ENCODE results near the gene INPP4A. TPM values are rescaled to one million over a fixed set of nuclear protein-coding genes. Genes with fewer than 3 reads are reported as not detected.

Gene INPP4A
- total RNA-seq, 1 experiment from 2014 or later = 23.4 TPM

DNA sequence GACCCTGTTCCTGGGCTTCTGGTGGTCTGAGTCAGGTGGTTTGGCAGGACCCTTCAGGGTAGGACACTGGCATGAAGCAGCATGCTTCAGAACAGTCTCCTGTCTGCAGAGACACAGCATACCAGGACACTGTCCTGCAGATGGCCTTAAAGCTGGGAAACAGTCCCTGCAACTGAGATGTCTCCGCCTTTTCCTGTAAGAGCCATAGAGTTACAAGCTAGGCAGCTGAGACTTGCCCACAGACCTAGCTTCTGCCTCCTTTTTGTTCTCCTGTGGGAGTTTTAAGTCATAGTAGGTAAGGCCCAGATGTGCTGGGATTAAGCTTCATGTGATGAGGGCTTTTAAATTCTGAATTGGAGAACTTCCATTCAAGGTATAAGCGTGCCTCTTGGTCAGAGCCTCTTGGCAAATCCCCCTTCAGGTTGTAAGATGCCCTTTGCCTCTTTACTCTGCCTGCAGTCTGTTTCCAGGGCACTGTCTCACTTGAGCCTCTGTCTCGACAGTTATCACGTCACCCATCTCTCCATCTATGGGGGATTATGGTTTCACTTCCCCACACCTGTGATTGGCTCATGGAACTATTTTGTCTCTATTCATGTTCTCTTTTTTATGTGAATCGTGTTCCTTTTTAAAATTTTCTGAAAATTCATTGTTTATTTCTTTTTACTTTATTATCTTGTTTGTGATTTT lies 111.8 kb downstream of the INPP4A start:
- ChIA-PET CTCF (no interaction called here), POLR2A (ENCODE audit: unreplicated experiment) (no interaction called here)
- no TSS peak for BruUV-seq (replicated peaks)
- 0 out of 2 replicates have a peak, but pooled peaks cover 2% of the 10 kb centered on the region for H3K36me3 ChIP-seq (ENCODE audit: low read depth, low read length)
- no peak overlapping the region for H3K4me3 ChIP-seq (ENCODE audit: low read length)
- H3K27me3 ChIP-seq (ENCODE audit: low read length) = no peaks in the 10 kb centered on the region
- ATAC-seq = no peak
- H3K4me2 ChIP-seq (ENCODE audit: low read length) = no peak overlapping the region
- no peaks in the 10 kb centered on the region for H3K79me2 ChIP-seq (ENCODE audit: low read length)
- no peak overlapping the region for H3K27ac ChIP-seq (ENCODE audit: low read length)
- H2AFZ ChIP-seq (ENCODE audit: low read length) = no peak overlapping the region
- intact Hi-C loops (cut with micrococcal nuclease) = no loop called here
- TF ChIP-seq EZH2phosphoT487 (IDR thresholded peaks at IDR 0.05; ENCODE audit: borderline replicate concordance, low read length) = no peak
- TF ChIP-seq EZH2 (IDR thresholded peaks at IDR 0.05; ENCODE audit: low read length, unreplicated experiment) = no peak
- TF ChIP-seq, protein P1, sequence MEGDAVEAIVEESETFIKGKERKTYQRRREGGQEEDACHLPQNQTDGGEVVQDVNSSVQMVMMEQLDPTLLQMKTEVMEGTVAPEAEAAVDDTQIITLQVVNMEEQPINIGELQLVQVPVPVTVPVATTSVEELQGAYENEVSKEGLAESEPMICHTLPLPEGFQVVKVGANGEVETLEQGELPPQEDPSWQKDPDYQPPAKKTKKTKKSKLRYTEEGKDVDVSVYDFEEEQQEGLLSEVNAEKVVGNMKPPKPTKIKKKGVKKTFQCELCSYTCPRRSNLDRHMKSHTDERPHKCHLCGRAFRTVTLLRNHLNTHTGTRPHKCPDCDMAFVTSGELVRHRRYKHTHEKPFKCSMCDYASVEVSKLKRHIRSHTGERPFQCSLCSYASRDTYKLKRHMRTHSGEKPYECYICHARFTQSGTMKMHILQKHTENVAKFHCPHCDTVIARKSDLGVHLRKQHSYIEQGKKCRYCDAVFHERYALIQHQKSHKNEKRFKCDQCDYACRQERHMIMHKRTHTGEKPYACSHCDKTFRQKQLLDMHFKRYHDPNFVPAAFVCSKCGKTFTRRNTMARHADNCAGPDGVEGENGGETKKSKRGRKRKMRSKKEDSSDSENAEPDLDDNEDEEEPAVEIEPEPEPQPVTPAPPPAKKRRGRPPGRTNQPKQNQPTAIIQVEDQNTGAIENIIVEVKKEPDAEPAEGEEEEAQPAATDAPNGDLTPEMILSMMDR (conservative IDR thresholded peaks at IDR 0.05; ENCODE audit: low read depth, low read length) = no peak
- H3K4me1 ChIP-seq (ENCODE audit: insufficient read depth, low read length) = peaks cover 16% of the 10 kb centered on the region
- H3K9me2 ChIP-seq (replicated peaks; ENCODE audit: low read length) = no peaks in the 10 kb centered on the region
- no peaks in the 10 kb centered on the region for H3K9me3 ChIP-seq (ENCODE audit: low read length)
- no peaks in the 10 kb centered on the region for H3F3A ChIP-seq (ENCODE audit: low read length, unreplicated experiment)
- DNase-seq = no peak
- no peak overlapping the region for H3K9ac ChIP-seq (ENCODE audit: low read length)
- no peaks in the 10 kb centered on the region for H4K20me1 ChIP-seq (ENCODE audit: low read length)

DNA sequence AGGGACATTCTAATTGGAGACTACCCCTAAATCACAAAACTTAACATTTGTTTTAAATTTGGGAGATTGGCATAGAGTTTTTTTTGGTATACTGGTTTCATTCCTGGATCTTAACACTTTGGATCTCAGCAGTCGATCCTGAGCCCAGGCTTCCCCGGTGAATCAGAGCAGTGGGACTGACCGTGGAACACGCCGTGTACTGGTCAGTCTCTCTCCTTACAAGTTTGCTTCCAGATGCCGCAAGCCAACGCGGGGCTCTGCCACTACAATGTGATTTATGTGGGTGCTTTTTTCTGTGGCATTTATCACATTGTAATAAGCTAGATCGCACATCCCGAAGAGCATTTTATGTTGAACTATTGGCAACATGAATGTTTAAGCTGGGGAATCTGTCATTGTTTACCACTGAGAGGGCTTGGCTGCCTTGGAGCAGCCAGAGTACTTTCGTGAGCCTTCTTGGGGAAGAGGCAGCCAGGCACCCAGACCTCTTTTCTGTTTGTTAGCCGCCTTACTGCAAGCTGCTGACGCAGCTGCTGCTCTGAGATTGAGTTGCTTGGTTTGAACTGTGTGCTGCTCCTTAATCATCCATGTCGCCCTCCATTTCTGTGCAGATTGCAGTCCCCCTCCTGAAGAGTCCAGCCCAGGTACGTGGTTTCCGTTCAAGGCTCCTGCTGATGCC lies 114.3 kb downstream of the INPP4A start:
- H3K4me2 ChIP-seq (ENCODE audit: low read length) = no peak overlapping the region
- intact Hi-C loops (cut with micrococcal nuclease) = no loop called here
- H3F3A ChIP-seq (ENCODE audit: low read length, unreplicated experiment) = no peaks in the 10 kb centered on the region
- no peak overlapping the region for H2AFZ ChIP-seq (ENCODE audit: low read length)
- H3K27ac ChIP-seq (ENCODE audit: low read length) = no peak overlapping the region
- H3K27me3 ChIP-seq (ENCODE audit: low read length) = no peaks in the 10 kb centered on the region
- H3K9me2 ChIP-seq (replicated peaks; ENCODE audit: low read length) = no peaks in the 10 kb centered on the region
- H3K79me2 ChIP-seq (ENCODE audit: low read length) = no peaks in the 10 kb centered on the region
- ATAC-seq (no peak), DNase-seq (no peak)
- H3K4me1 ChIP-seq (ENCODE audit: insufficient read depth, low read length) = peaks cover 16% of the 10 kb centered on the region
- H4K20me1 ChIP-seq (ENCODE audit: low read length) = no peaks in the 10 kb centered on the region
- no peak overlapping the region for H3K4me3 ChIP-seq (ENCODE audit: low read length)
- ChIA-PET POLR2A (ENCODE audit: unreplicated experiment) (no interaction called here), CTCF (no interaction called here)
- H3K36me3 ChIP-seq (ENCODE audit: low read depth, low read length) = no peaks in the 10 kb centered on the region
- TF ChIP-seq EZH2 (IDR thresholded peaks at IDR 0.05; ENCODE audit: low read length, unreplicated experiment) (no peak), EZH2phosphoT487 (IDR thresholded peaks at IDR 0.05; ENCODE audit: borderline replicate concordance, low read length) (no peak)
- TF ChIP-seq, protein P1 (conservative IDR thresholded peaks at IDR 0.05; ENCODE audit: low read depth, low read length) = no peak
- no TSS peak for BruUV-seq (replicated peaks)
- H3K9ac ChIP-seq (ENCODE audit: low read length) = no peak overlapping the region
- no peaks in the 10 kb centered on the region for H3K9me3 ChIP-seq (ENCODE audit: low read length)

DNA sequence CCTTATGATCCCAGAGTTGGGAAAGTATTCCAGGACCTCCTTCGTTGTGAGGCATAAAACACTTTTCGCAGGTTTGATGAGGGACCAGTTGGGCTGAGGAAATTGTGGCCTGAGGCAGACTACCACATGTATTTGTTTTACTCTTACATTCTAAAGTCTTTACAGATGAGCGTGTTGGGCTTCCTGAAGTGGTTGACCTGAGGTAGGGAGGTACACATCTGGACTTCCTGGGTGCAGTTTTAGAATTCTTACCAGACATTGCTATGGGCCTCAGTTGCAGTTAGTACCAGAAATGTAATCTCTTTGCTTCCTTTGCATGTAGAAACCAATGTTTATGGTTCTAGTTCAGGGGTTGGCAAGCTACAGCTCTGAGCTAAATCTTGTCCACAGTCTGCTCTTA lies 114.9 kb downstream of the INPP4A start:
- intact Hi-C loops (cut with micrococcal nuclease) = no loop called here
- DNase-seq (peak; percentile 25), ATAC-seq (no peak)
- no peaks in the 10 kb centered on the region for H3K36me3 ChIP-seq (ENCODE audit: low read depth, low read length)
- BruUV-seq (replicated peaks) = no TSS peak
- peak overlapping the region; percentile 63 for H3K4me2 ChIP-seq (ENCODE audit: low read length)
- H3K79me2 ChIP-seq (ENCODE audit: low read length) = no peaks in the 10 kb centered on the region
- H3K9me3 ChIP-seq (ENCODE audit: low read length) = no peaks in the 10 kb centered on the region
- peaks cover 16% of the 10 kb centered on the region for H3K4me1 ChIP-seq (ENCODE audit: insufficient read depth, low read length)
- no peaks in the 10 kb centered on the region for H4K20me1 ChIP-seq (ENCODE audit: low read length)
- CTCF ChIA-PET = interaction anchor here (1.0 kb wide), 1 partner anchor 72 kb away, joined by 3 read pairs; no protein-coding TSS in a partner anchor
- peak overlapping the region; percentile 76 for H3K27ac ChIP-seq (ENCODE audit: low read length)
- no peak overlapping the region for H3K4me3 ChIP-seq (ENCODE audit: low read length)
- POLR2A ChIA-PET (ENCODE audit: unreplicated experiment) = no interaction called here
- H3K9ac ChIP-seq (ENCODE audit: low read length) = no peak overlapping the region
- no peaks in the 10 kb centered on the region for H3K27me3 ChIP-seq (ENCODE audit: low read length)
- TF ChIP-seq, protein P1 (conservative IDR thresholded peaks at IDR 0.05; ENCODE audit: low read depth, low read length) = no peak
- TF ChIP-seq EZH2 (IDR thresholded peaks at IDR 0.05; ENCODE audit: low read length, unreplicated experiment) (no peak), EZH2phosphoT487 (IDR thresholded peaks at IDR 0.05; ENCODE audit: borderline replicate concordance, low read length) (no peak)
- no peaks in the 10 kb centered on the region for H3F3A ChIP-seq (ENCODE audit: low read length, unreplicated experiment)
- H3K9me2 ChIP-seq (replicated peaks; ENCODE audit: low read length) = no peaks in the 10 kb centered on the region
- peak overlapping the region; percentile 56; the same call in 1 of the 2 replicates for H2AFZ ChIP-seq (ENCODE audit: low read length)

Measured in PC-3 (cell line).